Measurements from ENCODE around the gene COPG2. TPM values are rescaled to one million over a fixed set of nuclear protein-coding genes. Genes with fewer than 3 reads are reported as not detected.
"Not testable (repeated sequence)": the region's sequence is repeated elsewhere in the genome, so short reads cannot be mapped to it uniquely, and the experiment has no call there.

The COPG2 gene
- total RNA-seq, 1 experiment from 2014 or later, result 13.9 TPM

DNA sequence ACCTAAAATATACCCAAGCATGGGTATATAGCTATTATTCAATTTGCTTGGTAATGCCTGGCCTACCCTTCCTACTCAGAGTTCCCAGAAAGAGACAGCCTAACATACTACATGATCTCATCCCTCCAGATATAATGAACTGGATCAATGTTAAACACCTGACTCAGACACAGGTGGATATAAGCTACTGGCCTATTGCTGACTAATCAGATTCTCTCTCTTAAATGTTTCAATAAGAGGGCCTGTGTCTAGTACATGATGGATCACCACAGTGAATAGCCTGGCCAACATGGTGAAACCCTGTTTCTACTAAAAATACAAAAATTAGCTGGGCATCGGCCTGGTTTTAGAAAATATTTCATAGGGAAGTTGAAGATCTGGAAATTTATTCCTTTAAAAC is 54.1 kb downstream of the COPG2 start:
- intact Hi-C loops (cut with micrococcal nuclease; ENCODE audit: unreplicated experiment), result loop anchor here (5.0 kb wide), 1 partner anchor 127 kb away; no protein-coding TSS in a partner anchor
- Histone ChIP-seq H3K27me3 (replicated peaks; ENCODE audit: control insufficient read depth, insufficient read depth, low read length) (no peaks in the 10 kb centered on the region), H3K9me3 (no peaks in the 10 kb centered on the region), H3K4me1 (no peaks in the 10 kb centered on the region), H3K4me3 (ENCODE audit: low read depth, low read length) (no peak overlapping the region), H3K36me3 (ENCODE audit: control insufficient read depth, insufficient read depth, low read length) (no peaks in the 10 kb centered on the region)
- no peak for DNase-seq
- H3K27ac Mint-ChIP-seq (ENCODE audit: unreplicated experiment), result no peak overlapping the region
- TF ChIP-seq, protein P1, sequence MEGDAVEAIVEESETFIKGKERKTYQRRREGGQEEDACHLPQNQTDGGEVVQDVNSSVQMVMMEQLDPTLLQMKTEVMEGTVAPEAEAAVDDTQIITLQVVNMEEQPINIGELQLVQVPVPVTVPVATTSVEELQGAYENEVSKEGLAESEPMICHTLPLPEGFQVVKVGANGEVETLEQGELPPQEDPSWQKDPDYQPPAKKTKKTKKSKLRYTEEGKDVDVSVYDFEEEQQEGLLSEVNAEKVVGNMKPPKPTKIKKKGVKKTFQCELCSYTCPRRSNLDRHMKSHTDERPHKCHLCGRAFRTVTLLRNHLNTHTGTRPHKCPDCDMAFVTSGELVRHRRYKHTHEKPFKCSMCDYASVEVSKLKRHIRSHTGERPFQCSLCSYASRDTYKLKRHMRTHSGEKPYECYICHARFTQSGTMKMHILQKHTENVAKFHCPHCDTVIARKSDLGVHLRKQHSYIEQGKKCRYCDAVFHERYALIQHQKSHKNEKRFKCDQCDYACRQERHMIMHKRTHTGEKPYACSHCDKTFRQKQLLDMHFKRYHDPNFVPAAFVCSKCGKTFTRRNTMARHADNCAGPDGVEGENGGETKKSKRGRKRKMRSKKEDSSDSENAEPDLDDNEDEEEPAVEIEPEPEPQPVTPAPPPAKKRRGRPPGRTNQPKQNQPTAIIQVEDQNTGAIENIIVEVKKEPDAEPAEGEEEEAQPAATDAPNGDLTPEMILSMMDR (IDR thresholded peaks at IDR 0.05; ENCODE audit: insufficient read depth in 1 of 2, low read depth in 1 of 2, low read length in 1 of 2, severe bottlenecking in 1 of 2, unreplicated experiment in 1 of 2), result no peak
- peaks cover 9% of the 10 kb centered on the region for H3K36me3 Mint-ChIP-seq (ENCODE audit: insufficient read depth, unreplicated experiment)
- peaks cover 3% of the 10 kb centered on the region for H3K9me3 Mint-ChIP-seq (ENCODE audit: unreplicated experiment)
- BruUV-seq (replicated peaks), result no TSS peak
- no peaks in the 10 kb centered on the region for H3K27me3 Mint-ChIP-seq (ENCODE audit: insufficient read depth, unreplicated experiment)
- H3K4me3 Mint-ChIP-seq (ENCODE audit: unreplicated experiment), result no peak overlapping the region
- CTCF ChIA-PET, result no interaction called here
- no peaks in the 10 kb centered on the region for H3K4me1 Mint-ChIP-seq (ENCODE audit: low read depth, unreplicated experiment)
- POLR2A ChIA-PET, result no interaction called here

DNA sequence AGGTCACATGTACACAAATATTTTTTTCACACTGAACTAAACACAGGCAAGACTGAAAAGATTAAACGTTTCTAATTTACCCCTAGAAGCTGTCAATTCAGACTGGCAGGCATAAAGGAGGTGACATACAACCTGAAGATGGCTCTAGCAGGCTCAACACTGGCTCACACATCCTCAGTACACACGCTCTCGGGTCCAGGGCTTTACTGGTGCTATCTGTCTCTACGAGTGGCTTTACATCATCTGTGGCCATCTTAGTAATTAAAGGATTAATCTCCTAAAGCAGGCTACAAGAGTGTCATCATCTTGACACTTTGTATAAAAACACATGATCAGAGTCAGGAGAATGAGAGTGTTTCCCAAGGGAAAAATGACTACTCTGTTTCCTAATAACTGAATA is 57.3 kb downstream of the COPG2 start:
- POLR2A ChIA-PET, result no interaction called here
- intact Hi-C loops (cut with micrococcal nuclease; ENCODE audit: unreplicated experiment), result loop anchor here (5.0 kb wide), 1 partner anchor 124 kb away; no protein-coding TSS in a partner anchor
- CTCF ChIA-PET, result no interaction called here

GRCh38 chr7:130607066-130607465 is 61.5 kb downstream of the COPG2 start:
- peaks cover 21% of the 10 kb centered on the region for H3K9me3 Mint-ChIP-seq (ENCODE audit: unreplicated experiment)
- H3K27me3 ChIP-seq (replicated peaks; ENCODE audit: control insufficient read depth, insufficient read depth, low read length); H3K9me3 ChIP-seq; H3K4me3 Mint-ChIP-seq (ENCODE audit: unreplicated experiment); POLR2A ChIA-PET; DNase-seq; H3K27ac Mint-ChIP-seq (ENCODE audit: unreplicated experiment); H3K27me3 Mint-ChIP-seq (ENCODE audit: insufficient read depth, unreplicated experiment); H3K36me3 ChIP-seq (ENCODE audit: control insufficient read depth, insufficient read depth, low read length); H3K4me1 ChIP-seq; H3K4me1 Mint-ChIP-seq (ENCODE audit: low read depth, unreplicated experiment); CTCF ChIA-PET; H3K4me3 ChIP-seq (ENCODE audit: low read depth, low read length); intact Hi-C loops (cut with micrococcal nuclease; ENCODE audit: unreplicated experiment); BruUV-seq (replicated peaks): not testable (repeated sequence)
- peaks cover 14% of the 10 kb centered on the region for H3K36me3 Mint-ChIP-seq (ENCODE audit: insufficient read depth, unreplicated experiment)

More for the DNA sequence above, 57.3 kb downstream of the COPG2 start:
- Mint-ChIP-seq H3K4me3 (ENCODE audit: unreplicated experiment) (no peak overlapping the region), H3K27ac (ENCODE audit: unreplicated experiment) (no peak overlapping the region), H3K36me3 (ENCODE audit: insufficient read depth, unreplicated experiment) (peaks cover 14% of the 10 kb centered on the region), H3K27me3 (ENCODE audit: insufficient read depth, unreplicated experiment) (no peaks in the 10 kb centered on the region), H3K9me3 (ENCODE audit: unreplicated experiment) (peaks cover 14% of the 10 kb centered on the region), H3K4me1 (ENCODE audit: low read depth, unreplicated experiment) (no peaks in the 10 kb centered on the region)
- Histone ChIP-seq H3K9me3 (no peaks in the 10 kb centered on the region), H3K27me3 (replicated peaks; ENCODE audit: control insufficient read depth, insufficient read depth, low read length) (no peaks in the 10 kb centered on the region), H3K36me3 (ENCODE audit: control insufficient read depth, insufficient read depth, low read length) (no peaks in the 10 kb centered on the region), H3K4me1 (no peaks in the 10 kb centered on the region), H3K4me3 (ENCODE audit: low read depth, low read length) (no peak overlapping the region)
- DNase-seq, result no peak
- no TSS peak for BruUV-seq (replicated peaks)
- TF ChIP-seq, protein P1 (IDR thresholded peaks at IDR 0.05; ENCODE audit: insufficient read depth in 1 of 2, low read depth in 1 of 2, low read length in 1 of 2, severe bottlenecking in 1 of 2, unreplicated experiment in 1 of 2), result no peak

DNA sequence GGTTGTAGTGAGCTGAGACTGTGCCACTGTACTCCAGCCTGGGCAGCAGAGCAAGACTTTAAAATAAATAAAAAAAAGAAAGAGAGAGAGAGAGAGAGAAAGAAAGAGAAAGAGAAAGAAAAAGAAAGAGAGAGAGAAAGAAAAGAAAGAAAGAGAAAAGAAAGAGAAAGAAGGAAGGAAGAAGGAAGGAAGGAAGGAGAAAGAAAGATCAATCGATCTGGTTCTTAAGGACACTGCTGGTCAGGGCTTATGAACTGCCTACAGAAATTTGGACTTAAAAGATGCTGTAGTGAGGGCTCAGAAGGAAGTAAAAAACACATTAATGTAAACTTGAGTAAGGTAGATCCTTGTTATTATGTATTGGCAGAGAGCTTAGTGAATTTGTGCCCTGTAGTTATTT is 62.4 kb downstream of the COPG2 start:
- CTCF ChIA-PET, result no interaction called here
- H3K27ac Mint-ChIP-seq (ENCODE audit: unreplicated experiment), result no peak overlapping the region
- Histone ChIP-seq H3K36me3 (ENCODE audit: control insufficient read depth, insufficient read depth, low read length) (no peaks in the 10 kb centered on the region), H3K4me3 (ENCODE audit: low read depth, low read length) (no peak overlapping the region), H3K27me3 (replicated peaks; ENCODE audit: control insufficient read depth, insufficient read depth, low read length) (no peaks in the 10 kb centered on the region), H3K4me1 (no peaks in the 10 kb centered on the region), H3K9me3 (no peaks in the 10 kb centered on the region)
- BruUV-seq (replicated peaks), result no TSS peak
- no peak for DNase-seq
- no peaks in the 10 kb centered on the region for H3K27me3 Mint-ChIP-seq (ENCODE audit: insufficient read depth, unreplicated experiment)
- H3K4me3 Mint-ChIP-seq (ENCODE audit: unreplicated experiment), result no peak overlapping the region
- POLR2A ChIA-PET, result no interaction called here
- TF ChIP-seq, protein P1 (IDR thresholded peaks at IDR 0.05; ENCODE audit: insufficient read depth in 1 of 2, low read depth in 1 of 2, low read length in 1 of 2, severe bottlenecking in 1 of 2, unreplicated experiment in 1 of 2), result no peak
- intact Hi-C loops (cut with micrococcal nuclease; ENCODE audit: unreplicated experiment), result no loop called here
- H3K36me3 Mint-ChIP-seq (ENCODE audit: insufficient read depth, unreplicated experiment), result peaks cover 10% of the 10 kb centered on the region
- H3K9me3 Mint-ChIP-seq (ENCODE audit: unreplicated experiment), result peaks cover 21% of the 10 kb centered on the region
- H3K4me1 Mint-ChIP-seq (ENCODE audit: low read depth, unreplicated experiment), result no peaks in the 10 kb centered on the region

All from Caco-2 (cell line).